HFFc6 (cell line): ENCODE data around the gene MAPK6. TPM values are rescaled to one million over a fixed set of nuclear protein-coding genes. Genes with fewer than 3 reads are reported as not detected.
"Not testable (repeated sequence)": the region's sequence is repeated elsewhere in the genome, so short reads cannot be mapped to it uniquely, and the experiment has no call there.

Experiments
- DNase-seq: peaks from one replicate; pipeline ENCODE4 v3.0.0-alpha.2; 2018
- H3K27ac Mint-ChIP-seq: 2 replicates; pipeline ENCODE4 v1.8.0; 2020; ENCODE audit warnings: mild to moderate bottlenecking, mixed read lengths
- H3K27me3 Mint-ChIP-seq: 2 replicates; pipeline ENCODE4 v1.8.0; 2021; ENCODE audit warnings: mild to moderate bottlenecking, moderate library complexity, mixed read lengths; ENCODE audit not compliant: insufficient read depth
- H3K36me3 Mint-ChIP-seq: 2 replicates; pipeline ENCODE4 v1.8.0; 2021; ENCODE audit warnings: low read depth, mixed read lengths
- H3K4me1 Mint-ChIP-seq: 2 replicates; pipeline ENCODE4 v1.8.0; 2020; ENCODE audit warnings: low read depth, mixed read lengths
- H3K4me3 Mint-ChIP-seq: 2 replicates; pipeline ENCODE4 v1.8.0; 2020; ENCODE audit warnings: mild to moderate bottlenecking, moderate library complexity, mixed read lengths
- H3K9me3 Mint-ChIP-seq: 2 replicates; pipeline ENCODE4 v1.8.0; 2020; ENCODE audit warnings: mild to moderate bottlenecking, mixed read lengths
- CTCF ChIP-seq: fragments of 200-600 bp; sonication (generic); IDR thresholded peaks from 2 replicates; pipeline ENCODE4 v1.5.0; 2021; ENCODE audit warnings: antibody characterized with exemption, mild to moderate bottlenecking
- total RNA-seq, 6 experiments: library from RNA; stranded (reverse); fragmentation: NEBNext Ultra II Directional; extraction: Animal tissue kit (Norgen Biotek cat#: 25700); gene quantifications; 2 replicates in 1 of 6; 3 replicates in 5 of 6; pipeline ENCODE4 v1.2.3, GENCODE V29; 2021

Gene MAPK6
- total RNA-seq, 6 experiments from 2014 or later: 43.0 to 61.9 (median 54.6) TPM

- Mint-ChIP-seq H3K9me3 (peaks cover under 1% of the 10 kb centered on the region; the same call in 1 of the 2 replicates), H3K27me3 (peaks cover 4% of the 10 kb centered on the region), H3K27ac (peak overlapping the region; percentile 96), H3K4me1 (peaks cover 43% of the 10 kb centered on the region), H3K36me3 (no peaks in the 10 kb centered on the region; the same call in 1 of the 2 replicates), H3K4me3 (peak overlapping the region; percentile 54)
- no peak for TF ChIP-seq CTCF
- DNase-seq: peak; percentile 97
Observed at GRCh38 chr15:52095597-52096262, 76.7 kb downstream of the MAPK6 start.

GRCh38 chr15:52096536-52096935 is 77.5 kb downstream of the MAPK6 start:
- not testable (repeated sequence) for H3K36me3 Mint-ChIP-seq, H3K27ac Mint-ChIP-seq, H3K27me3 Mint-ChIP-seq, DNase-seq, H3K9me3 Mint-ChIP-seq, H3K4me3 Mint-ChIP-seq
- H3K4me1 Mint-ChIP-seq: peaks cover 43% of the 10 kb centered on the region

GRCh38 chr15:52097180-52097579 is 78.2 kb downstream of the MAPK6 start:
- Mint-ChIP-seq H3K27me3 (peaks cover 4% of the 10 kb centered on the region), H3K36me3 (peaks cover 3% of the 10 kb centered on the region), H3K9me3 (no peaks in the 10 kb centered on the region), H3K4me1 (peaks cover 48% of the 10 kb centered on the region), H3K27ac (peak overlapping the region; percentile 1; the same call in 1 of the 2 replicates), H3K4me3 (no peak overlapping the region)
- TF ChIP-seq CTCF: no peak
- DNase-seq: no peak

GRCh38 chr15:52098323-52098722 is 79.3 kb downstream of the MAPK6 start:
- no peak overlapping the region for H3K4me3 Mint-ChIP-seq
- peaks cover 3% of the 10 kb centered on the region for H3K36me3 Mint-ChIP-seq
- peaks cover 53% of the 10 kb centered on the region for H3K4me1 Mint-ChIP-seq
- H3K9me3 Mint-ChIP-seq: no peaks in the 10 kb centered on the region
- no peak for TF ChIP-seq CTCF
- peaks cover 4% of the 10 kb centered on the region for H3K27me3 Mint-ChIP-seq
- DNase-seq: no peak
- no peak overlapping the region for H3K27ac Mint-ChIP-seq

- Mint-ChIP-seq H3K27ac (no peak overlapping the region), H3K9me3 (no peaks in the 10 kb centered on the region), H3K4me3 (no peak overlapping the region), H3K36me3 (peaks cover 3% of the 10 kb centered on the region), H3K4me1 (peaks cover 52% of the 10 kb centered on the region), H3K27me3 (no peaks in the 10 kb centered on the region; the same call in 1 of the 2 replicates)
- no peak for TF ChIP-seq CTCF
- no peak for DNase-seq
Observed at GRCh38 chr15:52099651-52100272, 80.7 kb downstream of the MAPK6 start.

DNA sequence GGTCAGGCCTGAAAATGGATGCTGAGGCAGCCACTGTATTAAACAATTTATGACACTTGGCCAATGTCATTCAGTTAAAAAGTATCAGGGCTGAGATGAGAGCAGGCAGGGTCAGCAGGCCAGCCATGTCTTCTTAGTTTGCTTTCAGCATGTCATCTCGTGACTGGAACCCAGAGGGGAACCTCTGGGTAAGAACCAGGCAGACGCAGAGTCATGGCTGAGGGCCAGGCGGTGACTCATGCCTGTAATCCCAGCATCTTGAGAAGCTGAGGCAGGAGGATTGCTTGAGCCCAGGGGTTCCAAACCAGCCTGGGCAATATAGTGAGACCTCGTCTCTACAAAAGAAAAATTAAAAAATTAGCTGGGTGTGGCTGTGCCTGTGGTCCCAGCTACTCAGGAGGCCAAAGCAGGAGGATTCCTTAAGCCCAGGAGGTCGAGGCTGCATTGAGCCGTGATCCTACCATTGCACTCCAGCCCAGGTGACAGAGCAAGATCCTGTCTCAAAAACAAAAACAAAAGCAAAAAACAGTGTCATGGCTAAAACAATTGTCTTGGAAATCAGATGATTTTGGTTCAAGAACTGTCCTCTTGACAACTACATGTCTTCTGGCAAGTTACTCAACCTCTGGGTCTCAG is 81.9 kb downstream of the MAPK6 start:
- TF ChIP-seq CTCF: no peak
- Mint-ChIP-seq H3K36me3 (peaks cover 3% of the 10 kb centered on the region), H3K27ac (no peak overlapping the region), H3K4me1 (peaks cover 41% of the 10 kb centered on the region), H3K27me3 (no peaks in the 10 kb centered on the region; the same call in 1 of the 2 replicates), H3K4me3 (no peak overlapping the region), H3K9me3 (no peaks in the 10 kb centered on the region)
- DNase-seq: peak; percentile 89
